SW 1271 (cell line): ENCODE data around the gene ATP6V0A1.
"Not testable (repeated sequence)": the region's sequence is repeated elsewhere in the genome, so short reads cannot be mapped to it uniquely, and the experiment has no call there.

Experiments
- DNase-seq, 2 experiments: peaks; one replicate each; lab custom pipeline; 2025; lab: John Stamatoyannopoulos, UW

The ATP6V0A1 gene

DNA sequence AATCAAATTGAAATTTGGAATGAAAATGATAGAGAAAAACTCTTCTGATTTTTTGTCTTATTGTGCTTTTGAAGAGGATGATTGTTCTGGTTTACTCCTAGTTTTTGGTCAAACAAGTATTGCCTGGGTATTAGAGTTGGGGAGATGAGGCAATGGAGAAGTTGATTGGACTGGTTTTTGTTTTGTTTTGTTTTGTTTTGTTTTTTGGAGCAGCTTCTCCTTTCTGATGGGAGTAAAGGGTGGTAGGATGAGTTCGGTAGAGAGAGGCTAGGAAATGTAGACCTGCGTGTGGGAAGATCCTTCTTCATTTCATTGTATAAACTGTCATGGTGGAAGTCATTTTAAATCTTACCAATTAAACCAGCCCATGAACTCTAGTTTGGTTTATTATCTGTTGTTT lies 17.7 kb downstream of the ATP6V0A1 start:
- no peak for DNase-seq

DNA sequence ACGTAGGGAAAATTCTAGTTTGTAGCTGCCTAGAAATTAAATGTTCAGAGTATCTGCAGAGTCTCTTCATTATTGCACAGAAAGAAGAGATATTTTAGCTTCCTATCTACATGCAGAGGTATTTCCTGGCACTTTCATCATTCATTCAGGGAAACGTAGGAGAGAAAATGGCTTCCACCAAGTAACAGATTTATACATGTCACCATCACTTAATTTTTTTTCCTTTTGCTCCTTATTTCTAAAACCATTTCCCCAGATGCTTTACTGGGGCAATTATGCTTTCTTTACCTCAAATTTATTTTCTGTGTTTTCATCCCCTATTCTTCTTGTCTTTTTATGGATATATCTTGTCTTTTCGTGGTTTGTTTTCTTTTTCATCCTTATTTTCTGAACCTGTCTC lies 18.5 kb downstream of the ATP6V0A1 start:
- DNase-seq, result no peak

- not testable (repeated sequence) for DNase-seq
Observed at GRCh38 chr17:42477824-42478223, 19.1 kb downstream of the ATP6V0A1 start.

DNA sequence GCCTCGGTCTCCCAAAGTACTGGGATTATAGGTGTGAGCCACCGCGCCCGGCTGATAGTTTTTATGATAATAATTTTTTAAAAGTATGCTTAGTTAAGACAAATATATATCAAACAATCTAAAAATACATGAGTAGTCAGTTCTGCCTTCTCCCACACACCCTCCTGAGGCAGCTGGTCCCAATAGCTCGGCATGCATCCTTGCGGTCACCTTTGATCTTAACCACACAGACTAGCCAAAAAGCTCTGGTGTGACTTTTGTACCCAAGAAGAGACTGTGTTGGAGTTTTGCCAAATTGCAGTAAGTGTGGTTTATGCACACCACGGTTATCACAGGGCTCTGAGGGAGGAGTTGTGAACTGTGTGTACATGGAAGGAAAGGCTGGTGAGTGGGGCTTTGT lies 25.6 kb downstream of the ATP6V0A1 start:
- no peak for DNase-seq

DNA sequence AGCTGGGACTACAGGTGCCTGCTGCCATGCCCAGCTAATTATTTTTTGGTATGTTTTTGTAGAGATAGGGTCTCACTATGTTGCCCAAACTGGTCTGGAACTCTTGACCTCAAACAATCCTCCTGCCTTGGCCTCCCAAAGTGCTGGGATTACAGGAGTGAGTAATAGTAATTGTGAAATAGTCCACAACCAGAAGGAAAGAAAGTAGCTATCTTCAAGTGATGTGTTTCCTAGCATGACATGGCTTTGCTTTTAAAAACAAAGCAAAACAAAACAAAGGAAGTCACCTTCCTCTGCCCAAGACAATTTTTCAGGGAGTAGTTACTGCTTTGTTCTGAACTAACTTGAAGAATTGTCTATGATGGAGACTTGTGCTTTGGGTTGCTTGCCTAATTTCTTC lies 27.0 kb downstream of the ATP6V0A1 start:
- no peak for DNase-seq

DNA sequence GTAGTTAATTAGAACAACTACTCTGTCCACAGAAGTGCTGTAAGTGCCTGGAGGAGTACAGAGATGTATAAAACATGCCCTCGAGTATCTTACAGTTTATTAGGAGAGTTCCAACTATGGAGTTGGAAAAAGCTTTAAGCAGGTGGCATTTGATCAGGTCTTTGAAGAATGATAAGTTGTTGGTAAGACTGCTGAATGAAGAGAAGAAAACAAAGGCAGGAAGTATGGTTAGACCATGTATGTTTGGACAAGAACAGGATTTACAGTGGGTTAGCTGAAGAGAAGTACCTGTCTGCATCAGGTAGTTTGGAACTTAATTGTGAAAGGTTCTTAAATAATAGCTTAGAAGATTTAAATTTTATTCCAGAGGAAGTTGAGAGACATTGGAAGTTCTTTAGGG lies 29.4 kb downstream of the ATP6V0A1 start:
- no peak for DNase-seq

GRCh38 chr17:42493319-42493718 lies 34.6 kb downstream of the ATP6V0A1 start:
- no peak for DNase-seq

GRCh38 chr17:42494673-42495072 lies 36.0 kb downstream of the ATP6V0A1 start:
- DNase-seq, result no peak

GRCh38 chr17:42498828-42499227 lies 40.1 kb downstream of the ATP6V0A1 start:
- no peak for DNase-seq

- DNase-seq, result no peak
Observed at GRCh38 chr17:42502091-42502490, 43.4 kb downstream of the ATP6V0A1 start.

DNA sequence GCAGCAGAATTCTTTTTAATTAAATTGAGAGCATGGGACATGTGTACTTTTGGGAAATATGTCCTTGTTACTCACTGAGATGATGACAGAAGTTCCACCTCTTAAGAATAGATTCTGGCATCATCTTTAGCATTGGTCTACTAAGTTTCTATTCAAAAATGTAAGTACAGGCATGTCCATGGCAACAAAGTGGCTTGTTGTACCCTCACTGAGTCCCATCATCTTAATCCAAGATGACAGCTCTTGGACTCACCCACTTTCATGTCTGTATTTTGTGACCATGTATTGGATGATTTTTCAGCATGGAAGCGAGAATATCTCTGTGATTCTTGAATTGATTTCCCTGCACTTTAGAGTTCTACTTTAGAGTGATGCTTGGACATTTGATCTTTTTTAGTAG lies 44.2 kb downstream of the ATP6V0A1 start:
- DNase-seq, result no peak

- DNase-seq, result no peak
Observed at GRCh38 chr17:42507671-42508070, 49.0 kb downstream of the ATP6V0A1 start.

GRCh38 chr17:42508426-42509165 lies 49.9 kb downstream of the ATP6V0A1 start:
- no peak for DNase-seq

GRCh38 chr17:42509409-42509808 lies 50.7 kb downstream of the ATP6V0A1 start:
- DNase-seq, result no peak

- no peak for DNase-seq
Observed at GRCh38 chr17:42509841-42510240, 51.2 kb downstream of the ATP6V0A1 start.

GRCh38 chr17:42512246-42512645 lies 53.6 kb downstream of the ATP6V0A1 start:
- no peak for DNase-seq

- DNase-seq, result no peak
Observed at GRCh38 chr17:42512733-42513251, 54.1 kb downstream of the ATP6V0A1 start.

DNA sequence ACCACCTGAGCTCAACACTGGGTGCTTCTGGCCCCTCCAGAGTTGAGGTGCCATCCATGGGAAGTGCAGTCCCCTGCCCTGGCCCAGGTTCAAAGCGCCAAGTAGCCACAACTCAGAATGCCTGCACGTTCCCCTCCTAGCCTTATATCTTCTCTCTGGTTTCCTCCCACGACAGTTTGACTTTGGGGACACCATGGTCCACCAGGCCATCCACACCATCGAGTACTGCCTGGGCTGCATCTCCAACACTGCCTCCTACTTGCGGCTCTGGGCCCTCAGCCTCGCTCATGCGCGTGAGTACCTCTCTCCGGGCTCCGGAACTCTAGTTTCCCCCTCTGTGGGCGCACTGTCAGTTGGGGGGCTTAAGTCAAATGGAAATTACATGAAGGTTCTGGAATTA lies 55.0 kb downstream of the ATP6V0A1 start:
- DNase-seq, result no peak

DNA sequence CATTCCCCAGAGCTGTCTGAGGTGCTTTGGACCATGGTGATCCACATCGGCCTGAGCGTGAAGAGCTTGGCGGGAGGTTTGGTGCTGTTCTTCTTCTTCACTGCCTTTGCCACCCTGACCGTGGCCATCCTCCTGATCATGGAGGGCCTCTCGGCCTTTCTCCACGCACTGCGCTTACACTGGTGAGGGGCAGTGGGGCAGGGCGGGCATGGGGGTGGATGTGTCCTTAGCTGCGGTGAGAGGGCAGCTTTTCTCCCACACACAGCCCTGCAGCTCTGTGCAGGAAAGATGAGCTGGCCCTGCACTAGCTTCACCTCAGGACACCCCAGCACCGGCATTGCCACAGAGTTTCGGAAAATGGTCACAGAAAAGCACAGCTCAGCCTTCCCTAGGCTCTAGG lies 55.6 kb downstream of the ATP6V0A1 start:
- DNase-seq, result no peak

DNA sequence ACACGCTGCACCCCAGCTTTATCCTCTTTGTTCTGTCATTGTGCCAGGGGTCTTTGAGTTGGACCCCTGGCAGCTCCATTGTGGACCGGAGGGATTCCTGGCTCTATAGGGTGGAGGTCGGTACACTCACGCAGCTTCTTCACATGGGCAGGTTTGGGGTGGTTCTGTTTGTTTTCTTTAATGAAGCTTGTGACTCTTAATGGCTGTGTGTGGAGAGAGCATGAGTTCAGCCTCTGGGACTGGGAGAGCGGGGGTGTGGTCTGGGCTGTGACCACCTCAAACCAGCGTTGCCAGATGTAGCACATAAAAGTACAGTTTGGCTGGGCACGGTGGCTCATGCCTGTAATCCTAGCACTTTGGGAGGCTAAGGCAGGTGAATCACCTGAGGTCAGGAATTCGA lies 56.2 kb downstream of the ATP6V0A1 start:
- DNase-seq, result no peak

- peak; percentile 74 to 87 for DNase-seq
Observed at GRCh38 chr17:42517516-42517915, 58.8 kb downstream of the ATP6V0A1 start.

- peak; percentile 72 to 85 for DNase-seq
Observed at GRCh38 chr17:42518046-42518754, 59.5 kb downstream of the ATP6V0A1 start.

- DNase-seq, result peak in 1 of 2 experiments; percentile 65
Observed at GRCh38 chr17:42518755-42519545, 60.3 kb downstream of the ATP6V0A1 start.
